Stimulated activated CD8-positive, alpha-beta memory T cell treated with anti-CD3 and anti-CD28 coated beads, Interleukin-4, amount 100 ng/mL, for 24 hours (primary cell): ENCODE results near the gene CCDC38.
"Not testable (repeated sequence)": the region's sequence is repeated elsewhere in the genome, so short reads cannot be mapped to it uniquely, and the experiment has no call there.

Experiments
- DNase-seq: peaks from one replicate; pipeline ENCODE4 v3.0.0-alpha.2; 2020; ENCODE audit warnings: low read depth

The CCDC38 gene

GRCh38 chr12:95882080-95882479 lies 60.3 kb downstream of the CCDC38 start:
- DNase-seq, result no peak

GRCh38 chr12:95881331-95881955 lies 61.0 kb downstream of the CCDC38 start:
- DNase-seq, result no peak

DNA sequence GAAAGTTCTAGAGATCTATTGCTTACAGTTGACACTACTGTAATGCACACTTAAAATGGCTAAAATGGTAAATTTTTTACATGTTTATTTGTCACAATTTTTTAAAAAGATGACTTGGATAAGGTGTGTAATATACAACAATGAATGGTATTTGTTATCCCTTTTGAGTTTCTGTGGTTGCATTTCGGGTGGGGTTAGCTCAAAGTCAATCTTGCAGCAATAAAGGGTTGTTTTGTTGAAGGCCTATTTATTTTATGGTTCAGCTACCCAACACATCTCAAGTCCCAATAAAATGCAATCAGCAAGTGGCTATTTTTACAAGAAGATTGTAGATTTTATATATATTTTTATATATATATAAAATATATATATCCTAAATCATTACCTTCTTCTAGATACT lies 61.5 kb downstream of the CCDC38 start:
- no peak for DNase-seq

- DNase-seq, result no peak
These were observed 64.8 kb downstream of the CCDC38 start for GRCh38 chr12:95877622-95878021.

DNA sequence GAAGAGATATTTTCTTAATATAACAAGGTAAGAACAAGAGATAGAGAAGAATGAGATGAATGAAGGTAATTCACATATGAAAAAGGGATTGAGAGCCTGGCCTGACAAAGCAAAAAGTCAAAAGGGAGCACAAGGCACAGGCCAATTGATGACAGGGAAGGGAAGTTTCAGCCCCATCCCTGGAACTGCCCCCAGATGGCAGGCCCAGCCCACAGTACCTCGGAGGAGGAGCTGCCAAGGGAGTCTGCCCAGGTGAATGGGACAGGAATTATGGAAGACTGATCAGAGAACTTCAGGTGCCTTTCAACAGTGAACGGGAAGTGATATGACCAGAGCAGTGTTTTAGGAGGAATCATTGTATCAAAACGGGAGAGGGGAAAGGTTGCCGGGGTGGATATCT lies 68.0 kb downstream of the CCDC38 start:
- no peak for DNase-seq

GRCh38 chr12:95870897-95871296 lies 71.5 kb downstream of the CCDC38 start:
- DNase-seq, result no peak

DNA sequence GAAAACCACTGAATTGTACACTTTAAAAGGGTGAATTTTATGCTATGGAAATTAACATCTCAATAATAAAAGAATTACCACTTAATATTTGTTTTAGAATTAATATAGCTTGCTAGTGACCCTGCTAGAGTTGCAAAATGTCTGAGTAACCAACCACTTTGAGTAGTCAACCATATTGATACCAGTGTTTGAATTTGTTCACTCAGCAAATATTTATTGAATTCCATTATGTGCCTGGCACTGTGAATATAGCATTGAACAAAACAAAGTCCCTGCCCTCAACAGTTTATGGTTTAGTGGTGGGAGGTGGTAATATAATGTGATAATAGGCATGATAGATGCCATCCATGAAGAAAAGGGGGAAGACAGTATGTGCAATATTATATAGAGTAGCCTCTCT lies 79.1 kb downstream of the CCDC38 start:
- DNase-seq, result no peak

DNA sequence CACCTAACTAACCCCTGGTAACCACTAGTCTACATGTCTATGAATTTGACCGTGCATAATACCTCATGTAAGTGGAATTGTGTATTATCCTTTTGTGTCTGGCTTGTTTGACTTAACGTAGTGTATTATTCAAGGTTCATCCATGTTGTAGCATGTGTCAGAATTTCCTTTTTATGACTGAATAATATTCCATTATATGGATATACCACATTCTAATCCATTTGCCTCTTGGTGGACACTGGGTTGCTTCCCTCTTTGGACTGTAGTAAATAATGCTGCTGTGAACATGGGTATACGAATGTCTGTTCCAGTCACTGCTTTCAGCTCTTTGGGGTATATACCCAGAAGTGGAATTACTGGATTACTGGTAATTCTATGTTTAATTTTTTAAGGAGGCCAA lies 80.4 kb downstream of the CCDC38 start:
- no peak for DNase-seq

- no peak for DNase-seq
These were observed 82.2 kb downstream of the CCDC38 start for GRCh38 chr12:95859947-95860850.

GRCh38 chr12:95859344-95859816 lies 83.0 kb downstream of the CCDC38 start:
- no peak for DNase-seq

DNA sequence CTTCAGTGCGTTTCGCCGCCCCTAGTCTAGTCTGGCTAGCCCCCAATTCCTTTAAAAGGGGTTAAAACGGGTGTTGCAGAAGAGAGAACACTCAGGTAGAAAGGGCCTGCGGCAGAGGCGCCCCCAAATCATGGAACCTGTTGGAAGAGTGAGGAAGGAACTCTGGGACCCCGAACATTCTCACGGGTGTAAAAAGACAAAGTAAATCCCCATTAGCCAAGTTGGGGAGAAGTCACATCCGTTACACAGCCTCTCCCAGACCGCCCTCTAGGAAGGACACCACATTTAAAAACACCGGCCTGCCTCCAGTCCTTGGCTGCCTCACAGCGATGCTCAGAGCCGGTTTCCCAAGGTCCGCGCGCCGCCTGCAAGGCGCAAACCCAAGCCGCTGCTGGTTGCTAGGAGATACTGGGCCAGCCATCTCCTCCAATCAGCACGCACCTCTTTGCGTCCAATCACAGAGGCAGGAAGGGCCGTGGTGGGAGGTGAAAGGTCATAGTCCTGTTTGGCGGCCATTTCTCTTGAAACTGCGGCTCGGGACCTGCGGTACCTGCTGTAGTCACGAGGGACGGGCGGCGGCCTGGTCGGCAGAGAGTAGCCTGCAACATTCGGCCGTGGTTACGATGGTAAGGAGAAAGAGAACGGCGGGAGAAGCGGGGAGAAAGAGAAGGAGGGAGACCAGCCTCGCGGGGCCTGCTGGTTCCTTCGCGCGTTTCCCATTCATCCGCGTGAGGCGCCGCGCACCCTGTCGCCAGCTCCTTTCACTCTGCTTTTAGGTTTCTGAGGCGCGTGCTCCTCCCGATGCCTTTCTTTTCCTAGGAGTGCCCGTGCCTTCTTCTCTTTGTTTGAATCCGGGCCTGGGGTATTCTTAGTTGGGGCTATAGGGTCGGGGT lies 83.7 kb downstream of the CCDC38 start, which contains the start of gene SNRPF:
Gene SNRPF, plus strand, starts transcription at position 502 of the 893 bp plus-strand sequence. Its CDS starts 122 bp downstream, at position 624.
- DNase-seq, result peak; percentile 86

GRCh38 chr12:95857799-95858198 lies 84.6 kb downstream of the CCDC38 start:
- no peak for DNase-seq

DNA sequence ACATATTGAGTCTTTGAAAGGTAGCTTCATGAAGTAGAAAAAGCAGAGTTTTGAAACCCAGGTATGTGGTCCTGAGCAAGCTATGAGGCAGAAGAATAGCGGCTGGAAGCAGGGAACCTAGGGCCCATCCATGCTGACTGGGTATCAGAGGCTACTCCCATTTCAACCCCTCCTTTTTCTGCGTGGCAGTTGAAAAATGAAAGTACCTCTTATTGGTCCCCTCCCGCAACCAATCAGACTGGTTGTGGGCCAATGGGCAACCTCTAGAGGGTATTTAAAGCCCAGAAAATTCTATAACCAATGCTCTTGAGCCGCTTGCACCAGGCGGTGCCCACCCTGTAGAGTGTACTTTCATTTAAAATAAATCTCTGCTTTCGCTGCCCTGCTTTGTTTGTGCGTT lies 85.3 kb downstream of the CCDC38 start:
- DNase-seq, result no peak

DNA sequence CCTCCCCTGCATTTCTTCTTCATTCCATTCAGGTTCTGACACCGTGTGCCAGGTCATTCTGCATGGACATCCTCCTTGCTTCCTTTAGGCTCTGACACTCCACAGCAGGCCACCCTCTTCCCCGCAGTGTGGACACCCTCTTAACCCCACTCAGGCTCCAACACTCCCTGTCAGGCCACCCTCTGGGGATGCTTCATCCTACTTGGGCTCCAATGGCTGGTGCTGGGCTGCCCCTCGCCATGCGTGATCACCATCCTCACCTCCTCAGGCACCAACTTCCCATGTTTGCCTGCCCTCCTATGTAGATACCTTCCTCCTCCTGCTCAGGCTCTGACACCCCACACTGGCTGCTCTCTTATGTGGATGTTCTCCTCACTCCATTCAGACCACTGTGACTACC lies 90.3 kb downstream of the CCDC38 start:
- DNase-seq, result no peak

DNA sequence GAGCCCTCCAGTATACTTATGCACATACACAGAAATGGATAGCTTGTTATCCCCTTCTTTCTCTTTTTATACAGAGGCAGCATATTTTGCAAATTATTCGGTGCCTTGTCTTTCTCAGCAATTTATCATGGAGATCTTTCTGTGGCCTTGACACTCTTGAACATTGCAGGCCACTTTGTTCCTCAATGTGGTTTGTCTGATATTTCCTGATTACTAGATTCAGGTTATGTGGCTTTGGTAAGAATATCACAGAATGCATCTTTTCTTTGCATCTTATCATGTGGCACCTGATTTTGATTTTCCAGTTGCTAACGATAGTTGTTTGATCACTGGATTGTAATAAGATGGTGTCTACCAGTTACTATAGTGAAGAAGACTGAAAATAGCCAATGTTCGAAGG lies 90.8 kb downstream of the CCDC38 start:
- DNase-seq, result no peak

DNA sequence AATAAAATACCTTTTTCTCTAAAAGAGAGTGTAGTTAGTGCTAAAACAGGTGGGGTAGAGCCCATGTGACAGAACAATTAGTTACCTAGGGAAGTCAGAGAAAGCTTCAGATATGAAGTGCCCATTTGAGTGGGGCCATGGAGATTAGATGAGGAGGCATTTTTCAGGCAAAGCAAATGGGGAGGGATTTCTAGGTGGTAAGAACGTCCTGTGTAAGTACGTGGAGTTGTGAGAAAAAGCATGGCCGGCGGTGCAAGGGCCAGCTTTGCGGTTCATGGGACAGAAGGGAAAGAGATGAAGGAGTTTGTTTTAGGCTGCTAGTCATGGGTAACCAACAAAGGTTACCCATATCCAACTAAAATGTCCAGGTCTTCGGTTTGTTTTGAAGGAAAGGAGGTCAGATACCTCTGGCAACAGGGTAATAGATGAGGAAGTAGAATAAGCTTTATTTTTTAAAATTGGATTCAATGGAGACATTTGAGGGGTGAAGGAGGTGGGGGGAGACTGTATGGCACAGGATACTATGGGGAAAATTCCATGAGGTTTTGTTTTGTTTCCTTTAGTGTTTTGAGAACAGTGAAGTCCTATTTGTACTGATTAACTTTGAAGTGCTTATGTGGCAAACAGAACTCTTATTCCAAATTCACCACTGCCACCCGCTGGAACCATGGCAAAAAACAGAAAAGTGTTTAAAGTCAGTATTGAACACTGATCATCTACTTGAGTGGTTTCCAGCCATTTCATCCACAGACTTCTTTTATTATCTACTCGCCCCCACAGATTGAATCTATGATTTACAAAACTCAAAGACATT lies 93.6 kb downstream of the CCDC38 start:
- DNase-seq, result no peak

- not testable (repeated sequence) for DNase-seq
These were observed 100.0 kb downstream of the CCDC38 start for GRCh38 chr12:95842426-95842825.

GRCh38 chr12:95838125-95838524 lies 104.3 kb downstream of the CCDC38 start:
- no peak for DNase-seq

DNA sequence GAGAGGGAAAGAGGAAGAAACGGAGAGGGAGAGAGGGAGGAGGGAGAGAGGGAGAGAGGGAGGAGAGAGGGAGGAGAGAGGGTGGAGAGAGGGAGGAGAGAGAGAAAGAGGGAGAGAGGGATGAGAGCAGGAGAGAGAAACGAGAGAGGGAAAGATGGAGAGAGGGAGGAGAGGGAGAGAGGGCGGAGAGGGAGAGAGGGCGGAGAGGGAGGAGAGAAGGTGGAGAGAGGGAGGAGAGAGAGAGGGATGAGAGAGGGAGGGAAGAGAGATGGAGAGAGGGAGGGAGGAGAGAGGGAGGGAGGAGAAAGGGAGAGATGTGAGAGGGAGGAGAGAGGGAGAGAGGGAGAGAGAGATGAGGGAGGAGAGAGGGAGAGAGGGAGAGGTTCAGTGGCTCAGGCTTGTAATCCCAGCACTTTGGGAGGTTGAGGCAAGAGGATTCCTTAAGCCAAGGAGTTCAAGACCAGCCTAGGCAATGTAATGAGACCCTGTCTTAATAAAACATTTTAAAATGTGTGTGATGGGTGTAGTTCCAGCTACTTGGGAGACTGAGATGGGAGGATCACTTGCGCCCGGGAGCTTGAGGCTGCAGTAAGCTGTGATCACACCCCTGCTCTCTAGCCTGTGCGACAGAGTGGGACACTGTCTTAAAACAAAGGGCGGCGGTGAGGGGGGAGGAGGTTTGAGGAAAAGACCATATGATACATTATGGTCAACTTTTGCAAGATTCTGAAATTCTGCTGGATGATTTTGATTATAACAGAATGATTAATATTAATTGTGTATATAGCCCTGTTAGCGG lies 105.0 kb downstream of the CCDC38 start:
- DNase-seq, result no peak

GRCh38 chr12:95836630-95837239 lies 105.7 kb downstream of the CCDC38 start:
- no peak for DNase-seq
